Measurements from ENCODE around the gene CPNE7. TPM values are rescaled to one million over a fixed set of nuclear protein-coding genes. Genes with fewer than 3 reads are reported as not detected.
A peak's percentile ranks its signal among the peaks of the same experiment; 100 is the strongest.

The CPNE7 gene
- total and polyA plus RNA-seq, 2 of the 8 experiments (the other 6 are each of a cell fraction or from before 2014, with no cell fraction given) = 10.0 to 23.7 TPM

GRCh38 chr16:89599902-89600301 lies 24.3 kb downstream of the CPNE7 start:
- no peak overlapping the region for H3K27ac ChIP-seq (ENCODE audit: low read depth, low read length)
- no peak overlapping the region for H4K5ac ChIP-seq (ENCODE audit: insufficient read length, low read depth, low read length)
- no peak overlapping the region for H2AFZ ChIP-seq (ENCODE audit: low read length)
- CTCF ChIA-PET (ENCODE audit: partially characterized antibody) = interaction anchor here (0.7 to 4.8 kb wide), 26 partner anchors 9 to 189 kb away, joined by 3 to 56 read pairs (median 4); partner anchors contain the start of gene DPEP1
- no peak for FAIRE-seq
- no peak overlapping the region; the same call in 1 of the 2 replicates for H4K8ac ChIP-seq (ENCODE audit: extremely low read depth, insufficient read depth, low read length)
- peak in 1 of 2 experiments; percentile 51 for DNase-seq (ENCODE audit: low read depth in 1 of 2, low spot score in 2 of 2)
- H3K23me2 ChIP-seq (ENCODE audit: low read depth, low read length) = peaks cover 2% of the 10 kb centered on the region
- no peak overlapping the region; the same call in 1 of the 2 replicates for H3K18ac ChIP-seq (ENCODE audit: extremely low read depth, low read length)
- 0 out of 2 replicates have a peak overlapping the region, but pooled peaks have one; percentile 4 for H2BK15ac ChIP-seq (ENCODE audit: low read length)
- no peak overlapping the region for H2AK5ac ChIP-seq (ENCODE audit: low read depth, low read length)
- H3K79me1 ChIP-seq (ENCODE audit: low read depth, low read length) = no peaks in the 10 kb centered on the region
- no peak overlapping the region for H3K23ac ChIP-seq (ENCODE audit: insufficient read length)
- POLR2A ChIA-PET (ENCODE audit: partially characterized antibody) = interaction anchor here (0.6 to 1.2 kb wide), 8 partner anchors 11 to 186 kb away, joined by 3 to 5 read pairs (median 3); partner anchors contain the start of gene CDK10
- H3K27me3 ChIP-seq (replicated peaks in 1 of 4; ENCODE audit: control insufficient read depth in 3 of 4, extremely low read depth in 1 of 4, insufficient read depth in 3 of 4, low read length in 3 of 4) = no peaks in the 10 kb centered on the region; a peak in 1 of 7 replicates
- 0 out of 2 replicates have a peak overlapping the region, but pooled peaks have one; percentile 35 for H2BK20ac ChIP-seq (ENCODE audit: low read length)
- H3K9me3 ChIP-seq (ENCODE audit: insufficient read depth in 2 of 2, low read depth in 1 of 2, low read length in 1 of 2) = no peaks in the 10 kb centered on the region
- no peak overlapping the region for H2BK12ac ChIP-seq (ENCODE audit: low read depth, low read length)
- 0 out of 2 replicates have a peak overlapping the region, but pooled peaks have one; percentile 56 for H2BK5ac ChIP-seq (ENCODE audit: low read depth, low read length)
- H4K91ac ChIP-seq (replicated peaks; ENCODE audit: insufficient read length, low read length) = no peak overlapping the region
- no peak overlapping the region for H3K56ac ChIP-seq (replicated peaks; ENCODE audit: insufficient read length, low read depth, low read length)
- TF ChIP-seq CHD2 (IDR thresholded peaks at IDR 0.05; ENCODE audit: low read length) (no peak), CBX5 (IDR thresholded peaks at IDR 0.05; ENCODE audit: low read depth, low read length) (no peak), MAX (IDR thresholded peaks at IDR 0.05) (no peak), TEAD4 (IDR thresholded peaks at IDR 0.05; ENCODE audit: low read depth, low read length) (no peak), FOSL1 (IDR thresholded peaks at IDR 0.05; ENCODE audit: insufficient read depth, low read depth, low read length) (no peak), KDM5A (IDR thresholded peaks at IDR 0.05; ENCODE audit: low read length) (no peak), POLR2AphosphoS5 (IDR thresholded peaks at IDR 0.05; ENCODE audit: low read depth, low read length) (no peak)
- peaks cover 0 to 11% of the 10 kb centered on the region in 2 experiments for H4K20me1 ChIP-seq (replicated peaks in 1 of 2; ENCODE audit: control insufficient read depth in 1 of 2, insufficient read depth in 2 of 2, low read length in 2 of 2)
- no peak overlapping the region for H3K4me2 ChIP-seq (ENCODE audit: insufficient read depth in 1 of 2, low read depth in 2 of 2, low read length in 2 of 2)
- no peak overlapping the region for H3K4ac ChIP-seq (replicated peaks; ENCODE audit: insufficient read length, low read depth, low read length)
- no peak overlapping the region for H3K4me3 ChIP-seq (ENCODE audit: extremely low read depth in 1 of 4, insufficient read depth in 2 of 4, low read depth in 3 of 4, low read length in 4 of 4)
- no peak overlapping the region for H3K14ac ChIP-seq (ENCODE audit: insufficient read length)
- H3K36me3 ChIP-seq (ENCODE audit: control insufficient read depth in 2 of 4, insufficient read depth in 4 of 4, low read length in 3 of 4) = no peaks in the 10 kb centered on the region
- H3K4me1 ChIP-seq (replicated peaks in 1 of 4; ENCODE audit: control insufficient read depth in 3 of 4, insufficient read depth in 4 of 4, low read length in 3 of 4) = peaks cover 0 to 11% (median 9%) of the 10 kb centered on the region in 4 experiments; a peak in 5 of 7 replicates
- H2BK120ac ChIP-seq (replicated peaks; ENCODE audit: low read depth, low read length) = no peak overlapping the region
- no peak overlapping the region for H3K9ac ChIP-seq (replicated peaks in 1 of 4; ENCODE audit: extremely low read depth in 1 of 4, low read depth in 3 of 4, low read length in 3 of 4)
- WGBS, 2 experiments (ENCODE audit: extremely low coverage in 1 of 2, insufficient coverage in 1 of 2, insufficient read length in 1 of 2, insufficient replicate concordance in 2 of 2, low coverage in 1 of 2, low lambda C conversion rate in 2 of 2, missing lambda C conversion rate in 1 of 2) = 83% methylated on average over 10 of the region's 10 CpGs; no CpG with 5 or more reads in 1 of the 2 experiments
- H3K79me2 ChIP-seq (ENCODE audit: control insufficient read depth in 1 of 2, insufficient read depth in 2 of 2, low read length in 2 of 2) = no peaks in the 10 kb centered on the region

Measured in H1 (cell line).